Inferior parietal cortex (tissue), 1 donor: ENCODE results near the gene SLC17A5.
"Not testable (repeated sequence)": the region's sequence is repeated elsewhere in the genome, so short reads cannot be mapped to it uniquely, and the experiment has no call there.

Experiments used
- DNase-seq: peaks from one replicate; pipeline ENCODE4 v3.0.0-alpha.2; 2016; ENCODE audit errors: extremely low spot score

Gene SLC17A5

GRCh38 chr6:73613806-73614536 is 39.8 kb downstream of the SLC17A5 start:
- DNase-seq, result no peak

DNA sequence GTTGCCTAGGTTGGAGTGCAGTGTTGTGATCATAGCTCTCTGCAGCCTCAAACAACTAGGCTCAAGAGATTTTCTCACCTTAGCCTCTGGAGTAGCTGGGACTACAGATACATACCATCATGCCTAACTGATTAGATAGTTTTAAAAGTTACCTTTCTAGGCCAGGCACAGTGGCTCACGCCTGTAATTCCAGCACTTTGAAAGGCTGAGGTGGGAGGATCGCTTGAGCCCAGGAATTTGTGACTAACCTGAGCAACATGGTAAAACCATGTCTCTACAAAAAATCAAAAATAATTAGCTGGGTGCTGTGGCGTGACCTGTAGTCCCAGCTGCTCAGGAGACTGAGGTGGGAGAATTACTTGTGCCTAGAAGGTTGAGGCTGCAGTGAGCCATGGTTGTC is 41.2 kb downstream of the SLC17A5 start:
- no peak for DNase-seq

- peak; percentile 81 for DNase-seq
These were observed 43.1 kb downstream of the SLC17A5 start for GRCh38 chr6:73610444-73611275.

- no peak for DNase-seq
These were observed 45.0 kb downstream of the SLC17A5 start for GRCh38 chr6:73608761-73609160.

DNA sequence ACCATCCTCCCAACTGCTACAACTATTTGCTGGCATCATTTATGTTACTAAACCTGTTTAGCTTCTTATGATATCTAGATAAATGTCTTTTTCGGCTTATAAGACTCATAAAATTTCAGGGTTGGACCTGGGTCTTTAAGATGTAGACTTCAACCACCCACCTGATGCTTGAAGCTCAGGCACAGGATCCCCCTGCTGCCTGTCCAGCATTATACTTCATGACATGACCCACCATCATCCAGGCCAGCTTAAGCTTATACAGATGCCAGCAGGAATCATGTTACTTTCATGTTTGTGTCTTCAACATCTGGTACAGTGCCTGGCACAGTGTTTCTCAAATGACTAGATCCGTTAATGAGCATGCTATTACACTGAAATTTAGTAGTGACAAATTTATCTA is 47.4 kb downstream of the SLC17A5 start:
- DNase-seq, result no peak

GRCh38 chr6:73604461-73604860 is 49.3 kb downstream of the SLC17A5 start:
- no peak for DNase-seq

DNA sequence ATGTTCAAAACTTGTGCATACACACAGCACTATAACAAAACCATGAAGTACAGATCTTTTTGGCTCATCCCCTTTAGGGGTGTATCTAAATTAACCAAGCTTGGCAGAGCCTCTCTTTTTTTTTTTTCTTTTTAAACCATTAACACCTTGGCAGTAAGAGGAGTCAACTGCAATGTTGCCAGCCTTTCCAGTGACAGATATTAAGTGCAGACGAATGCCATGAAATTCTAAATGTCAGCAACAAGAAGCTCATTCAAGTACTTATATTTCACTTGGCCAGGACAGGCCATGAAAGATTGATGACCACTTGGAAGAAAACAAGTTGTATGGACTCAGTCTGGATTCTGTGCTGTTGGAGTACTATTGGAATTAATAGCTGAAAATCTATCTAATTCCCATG is 49.8 kb downstream of the SLC17A5 start:
- no peak for DNase-seq

GRCh38 chr6:73586416-73586974 is 67.3 kb downstream of the SLC17A5 start:
- DNase-seq, result no peak

DNA sequence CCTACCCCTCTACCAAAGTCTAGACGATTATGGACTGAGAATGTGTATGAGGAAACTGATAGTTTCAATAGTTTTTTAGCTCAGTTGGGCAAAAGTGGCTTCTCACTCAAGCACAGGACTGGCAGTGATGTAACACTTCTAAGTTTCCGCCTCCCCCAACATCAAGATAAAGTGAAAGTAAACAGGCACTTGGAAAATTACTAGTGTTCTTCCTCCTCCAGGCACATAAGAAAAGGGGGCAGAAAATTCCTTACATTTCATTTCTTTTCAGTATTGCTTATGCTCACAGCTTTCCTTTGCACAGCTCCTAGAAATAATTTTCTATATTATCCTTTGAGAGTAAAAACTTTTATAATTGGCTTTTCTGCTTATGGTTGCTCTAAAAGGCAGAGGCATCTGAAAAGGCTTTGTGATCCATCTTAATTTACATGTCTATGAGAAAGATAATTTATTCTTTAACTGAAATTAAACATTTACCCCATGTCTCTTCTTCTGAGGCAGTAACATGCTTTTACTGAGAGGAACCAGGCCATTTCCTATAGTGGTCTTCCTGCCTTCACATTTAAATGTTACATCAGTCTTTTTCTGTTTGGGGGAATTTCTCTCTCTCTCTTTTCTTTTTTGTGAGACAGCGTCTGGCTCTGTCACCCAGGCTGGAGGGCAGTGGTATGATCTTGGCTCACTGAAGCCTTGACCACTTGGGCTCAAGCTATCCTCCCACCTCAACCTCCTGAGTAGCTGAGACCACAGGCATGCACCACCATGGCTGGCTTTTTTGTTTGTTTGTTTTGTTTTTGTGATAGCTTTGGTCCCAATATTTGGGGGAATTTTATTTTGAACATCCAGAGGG is 68.0 kb downstream of the SLC17A5 start:
- DNase-seq, result peak; percentile 83

DNA sequence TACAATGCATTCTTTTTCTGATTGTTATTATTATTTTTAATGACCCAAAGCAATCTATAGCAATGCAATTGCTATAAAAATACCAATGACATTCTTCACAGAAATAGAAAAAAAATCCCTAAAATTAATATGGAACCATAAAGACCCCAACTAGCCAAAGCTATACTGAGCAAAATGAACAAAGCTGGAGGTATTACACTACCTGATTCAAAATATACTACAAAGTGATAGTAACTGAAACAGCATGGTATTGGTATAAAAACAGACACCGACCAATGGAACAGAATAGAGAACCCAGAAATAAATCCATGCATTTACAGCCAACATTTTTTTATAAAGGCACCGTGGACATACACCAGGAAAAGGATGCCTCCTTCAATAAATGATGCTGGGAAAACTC is 72.5 kb downstream of the SLC17A5 start:
- DNase-seq, result no peak

GRCh38 chr6:73580247-73581149 is 73.3 kb downstream of the SLC17A5 start:
- DNase-seq, result peak; percentile 87

- peak; percentile 43 for DNase-seq
These were observed 73.9 kb downstream of the SLC17A5 start for GRCh38 chr6:73579851-73580246.

DNA sequence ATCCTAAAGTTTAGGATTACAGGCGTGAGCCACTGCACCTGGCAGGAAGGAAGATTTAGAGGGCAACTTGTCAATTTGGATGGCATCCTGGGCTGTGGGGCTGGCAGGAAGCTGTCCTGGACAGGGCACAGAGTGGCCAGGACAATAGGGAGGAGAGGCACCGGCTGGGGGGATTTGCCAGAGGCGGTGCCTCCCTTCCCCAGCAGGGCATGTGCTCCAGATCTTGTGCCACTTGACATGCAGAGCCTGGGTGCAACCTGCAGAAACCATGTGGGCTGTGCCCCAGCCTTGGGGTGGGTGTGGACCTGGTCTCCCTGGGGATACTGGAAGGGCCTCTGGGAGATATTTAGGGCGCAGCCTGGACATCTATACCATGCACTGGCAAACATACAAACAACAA is 74.4 kb downstream of the SLC17A5 start:
- no peak for DNase-seq

GRCh38 chr6:73577676-73578075 is 76.1 kb downstream of the SLC17A5 start:
- DNase-seq, result no peak

GRCh38 chr6:73572531-73572930 is 81.3 kb downstream of the SLC17A5 start:
- not testable (repeated sequence) for DNase-seq

GRCh38 chr6:73571218-73572181 is 82.3 kb downstream of the SLC17A5 start:
- DNase-seq, result not testable (repeated sequence)

DNA sequence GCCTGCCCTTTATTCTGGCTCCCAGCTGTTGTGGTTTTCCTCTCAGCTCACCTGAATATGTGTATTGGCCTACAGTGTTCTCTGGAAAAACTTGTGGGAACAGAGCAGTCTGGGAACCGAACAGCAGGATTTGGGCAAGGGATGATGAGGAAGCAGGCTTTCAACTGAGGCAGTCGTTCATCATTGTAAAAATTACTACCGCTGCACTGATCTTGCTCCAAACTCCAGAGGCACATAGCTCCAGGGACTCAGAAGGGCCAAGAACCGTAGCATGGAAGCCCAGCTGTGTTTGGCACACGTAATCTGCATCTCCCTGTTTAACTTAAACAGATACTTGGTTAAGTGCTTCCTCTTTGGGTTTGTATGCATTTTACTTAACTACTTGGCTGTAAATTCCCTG is 84.7 kb downstream of the SLC17A5 start:
- DNase-seq, result no peak

- no peak for DNase-seq
These were observed 86.7 kb downstream of the SLC17A5 start for GRCh38 chr6:73566954-73567591.

DNA sequence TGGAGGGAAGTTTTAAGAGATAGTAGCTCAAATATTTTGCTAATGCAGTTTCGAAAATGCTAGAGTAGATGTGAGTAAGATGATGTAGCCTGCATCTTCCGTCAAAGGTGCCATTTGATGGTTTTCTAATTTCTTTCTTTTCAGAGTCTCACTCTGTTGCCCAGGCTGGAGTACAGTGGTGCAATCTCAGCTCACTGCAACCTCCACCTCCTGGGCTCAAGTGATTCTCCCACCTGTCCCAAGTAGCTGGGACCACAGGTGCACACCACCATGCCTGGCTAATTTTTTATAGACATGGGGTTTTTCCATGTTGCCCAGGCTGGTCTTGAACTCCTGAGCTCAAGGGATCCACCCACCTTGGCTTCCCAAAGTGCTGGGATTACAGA is 87.3 kb downstream of the SLC17A5 start:
- DNase-seq, result not testable (repeated sequence)
